Ureter (tissue), 1 donor: ENCODE data around the gene GATAD2A. TPM values are rescaled to one million over a fixed set of nuclear protein-coding genes. Genes with fewer than 3 reads are reported as not detected.
"Not testable (repeated sequence)": the region's sequence is repeated elsewhere in the genome, so short reads cannot be mapped to it uniquely, and the experiment has no call there.

Experiments
- DNase-seq: peaks from one replicate; pipeline ENCODE4 v3.0.0-alpha.2; 2020; ENCODE audit warnings: low spot score
- total RNA-seq: library from RNA; stranded (reverse); gene quantifications from one replicate; pipeline ENCODE4 v1.2.4, GENCODE V29; 2023
- donor health status: DM: yes; HTN: yes; CAD: no.

GATAD2A gene
- total RNA-seq, 1 donor from 2014 or later, result 92.7 TPM

DNA sequence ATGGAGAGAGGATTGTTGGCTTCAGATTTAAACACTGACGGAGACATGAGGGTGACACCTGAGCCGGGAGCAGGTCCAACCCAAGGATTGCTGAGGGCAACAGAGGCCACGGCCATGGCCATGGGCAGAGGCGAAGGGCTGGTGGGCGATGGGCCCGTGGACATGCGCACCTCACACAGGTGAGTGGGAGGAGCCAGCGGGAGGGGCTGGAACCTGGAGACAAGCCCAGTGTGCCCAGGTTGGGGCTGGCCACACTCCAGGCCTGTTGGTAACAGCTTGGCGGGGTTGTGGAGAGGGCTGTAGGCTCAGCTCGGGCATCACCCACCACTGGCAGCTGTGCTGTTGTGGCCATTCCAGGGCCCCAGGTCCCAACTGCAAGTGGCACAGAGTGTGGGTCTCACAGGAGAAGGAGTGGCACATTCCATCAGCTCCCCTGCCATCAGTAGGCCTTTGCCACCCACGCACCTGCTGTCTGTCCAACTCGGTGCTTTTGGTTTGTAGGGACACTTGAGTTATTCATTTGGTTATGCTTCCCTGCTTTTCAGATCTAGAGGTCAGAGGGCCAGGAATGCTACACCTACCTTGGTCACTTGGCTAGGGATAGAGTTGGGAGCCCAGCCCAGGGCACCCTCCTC is 60.1 kb downstream of the GATAD2A start:
- DNase-seq, result no peak

DNA sequence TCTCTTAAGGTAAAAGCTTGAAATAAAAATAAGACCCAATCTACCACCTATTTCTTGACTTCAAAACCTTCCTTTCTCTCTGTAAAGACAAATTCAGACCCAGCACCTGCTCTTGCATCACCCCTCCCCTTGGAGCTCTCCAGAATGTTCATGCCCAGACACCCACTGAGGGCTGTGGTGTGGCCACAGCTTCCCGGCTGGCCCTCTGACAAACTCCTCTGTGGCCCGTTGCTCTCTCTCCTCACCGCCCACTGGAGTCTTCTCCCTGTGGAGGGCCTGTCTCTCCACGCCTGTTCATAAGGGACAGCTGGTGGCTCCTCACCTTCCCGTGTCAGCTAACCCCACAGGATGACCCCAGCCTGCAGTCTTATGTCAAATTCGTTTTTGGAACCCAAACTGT is 60.7 kb downstream of the GATAD2A start:
- no peak for DNase-seq

DNA sequence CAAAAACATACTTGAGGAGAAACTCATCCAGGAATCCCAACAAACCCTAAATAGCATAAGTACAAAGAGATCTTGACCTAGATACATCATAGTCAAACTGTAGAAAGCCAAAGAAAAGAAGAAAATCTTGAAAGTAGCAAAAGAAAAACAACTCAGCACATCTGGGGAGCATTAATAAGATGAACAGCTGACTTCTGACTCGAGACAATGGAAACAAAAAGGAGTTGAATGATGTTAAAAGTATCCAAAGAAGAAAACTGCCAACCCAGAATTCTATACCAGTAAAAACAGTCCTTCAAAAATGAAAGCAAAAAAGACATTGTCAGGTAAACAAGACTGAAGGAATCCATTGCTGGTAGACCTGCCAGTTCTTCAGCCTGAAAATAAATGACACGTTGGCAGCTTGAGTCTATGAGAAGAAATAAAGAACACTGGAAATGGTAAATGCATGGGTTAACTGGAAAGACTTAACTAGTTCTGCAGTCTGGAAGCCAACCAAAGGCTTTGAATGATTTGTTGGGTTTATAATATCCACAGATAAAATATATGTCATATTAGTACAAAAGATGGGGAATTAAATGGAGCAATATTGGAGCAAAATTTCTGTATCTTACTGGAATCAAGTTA is 63.1 kb downstream of the GATAD2A start:
- DNase-seq, result no peak

DNA sequence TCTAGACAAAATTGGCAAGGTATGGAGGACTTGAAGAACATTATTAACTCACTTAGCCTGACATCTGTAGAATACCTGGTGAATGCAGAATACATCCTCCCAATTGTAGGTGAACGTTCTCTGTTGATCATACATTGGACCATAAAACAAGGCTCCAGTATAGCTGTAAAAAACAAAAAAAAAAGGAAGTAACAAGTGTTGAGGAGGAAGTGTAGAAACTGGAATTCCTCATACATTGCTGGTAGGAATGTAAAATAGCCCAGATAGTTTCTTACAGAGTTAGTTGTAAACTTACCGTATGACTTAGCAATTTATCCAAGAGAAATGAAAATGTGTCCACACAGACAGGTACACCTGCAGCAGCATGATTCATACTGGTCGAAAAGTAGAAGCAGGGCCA is 65.1 kb downstream of the GATAD2A start:
- DNase-seq, result no peak

DNA sequence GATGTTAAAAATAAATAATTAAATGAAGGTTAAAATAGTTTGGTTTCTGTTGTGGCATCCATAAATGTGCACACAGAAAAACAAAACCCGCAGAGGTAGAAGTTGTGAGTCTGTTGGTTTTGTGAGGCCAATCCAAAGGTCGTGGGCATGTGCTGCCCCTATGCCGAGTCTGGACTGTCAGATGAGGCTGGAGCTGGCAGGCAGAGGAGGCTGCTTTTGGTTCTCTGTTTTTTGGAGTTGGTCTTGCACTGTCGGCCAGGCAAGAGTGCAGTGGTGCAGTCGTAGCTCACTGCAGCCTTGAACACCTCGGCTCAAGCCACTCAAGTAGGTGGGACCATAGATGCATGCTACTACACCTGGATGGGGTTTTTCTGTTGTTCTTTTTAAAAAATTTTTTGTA is 66.2 kb downstream of the GATAD2A start:
- no peak for DNase-seq

DNA sequence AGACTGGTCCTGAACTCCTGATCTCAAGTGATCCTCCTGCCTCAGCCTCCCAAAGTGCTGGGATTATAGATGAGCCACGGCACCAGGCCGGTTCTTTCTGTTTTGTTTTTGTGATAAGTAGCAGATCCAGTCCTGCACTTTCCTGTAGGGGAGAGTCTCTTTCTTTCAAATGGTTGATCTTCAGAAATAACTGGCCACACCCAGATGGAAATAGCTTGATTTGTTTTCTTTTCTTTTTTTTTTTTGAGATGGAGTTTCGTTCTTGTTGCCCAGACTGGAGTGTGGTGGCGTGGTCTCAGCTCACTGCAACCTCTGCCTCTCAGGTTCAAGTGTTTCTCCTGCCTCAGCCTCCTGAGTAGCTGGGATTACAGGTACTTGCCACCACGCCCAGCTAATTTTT is 66.6 kb downstream of the GATAD2A start:
- not testable (repeated sequence) for DNase-seq

DNA sequence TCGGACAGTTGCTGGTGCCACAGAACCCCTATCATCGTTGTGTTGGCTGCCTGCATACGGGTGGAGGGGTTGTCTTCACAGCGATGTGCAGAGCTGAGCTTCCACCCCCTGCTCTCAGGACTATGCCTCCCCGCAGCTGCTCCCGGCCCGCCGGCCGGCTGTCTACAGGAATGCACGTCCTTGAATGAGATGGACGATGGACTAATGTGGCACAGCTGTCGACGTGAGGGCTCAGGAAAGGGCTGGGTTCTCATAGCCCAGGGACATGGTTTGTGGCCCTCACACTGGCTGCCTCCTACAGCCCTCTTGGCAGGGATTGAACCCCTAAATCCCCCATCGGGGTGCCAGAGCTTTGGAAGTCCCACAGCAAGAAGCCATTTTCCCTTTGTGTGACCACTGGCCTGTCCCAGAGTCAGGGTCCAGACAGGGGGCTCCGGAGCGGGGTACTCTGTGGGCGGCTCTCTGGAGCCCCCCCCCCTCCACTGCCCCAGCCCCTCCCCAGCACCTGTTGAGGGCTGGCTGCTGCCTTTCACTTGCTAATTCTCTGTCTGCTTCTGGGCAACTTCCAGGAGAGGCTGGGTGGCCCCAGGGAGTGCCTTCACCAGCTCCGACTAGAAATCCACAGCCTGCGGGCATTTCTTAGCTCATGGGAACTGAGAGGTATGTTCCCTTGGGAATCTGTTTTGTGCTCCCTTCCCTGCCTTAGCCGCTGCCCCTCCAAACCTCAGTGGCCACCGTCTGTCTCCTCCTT is 69.7 kb downstream of the GATAD2A start:
- no peak for DNase-seq

DNA sequence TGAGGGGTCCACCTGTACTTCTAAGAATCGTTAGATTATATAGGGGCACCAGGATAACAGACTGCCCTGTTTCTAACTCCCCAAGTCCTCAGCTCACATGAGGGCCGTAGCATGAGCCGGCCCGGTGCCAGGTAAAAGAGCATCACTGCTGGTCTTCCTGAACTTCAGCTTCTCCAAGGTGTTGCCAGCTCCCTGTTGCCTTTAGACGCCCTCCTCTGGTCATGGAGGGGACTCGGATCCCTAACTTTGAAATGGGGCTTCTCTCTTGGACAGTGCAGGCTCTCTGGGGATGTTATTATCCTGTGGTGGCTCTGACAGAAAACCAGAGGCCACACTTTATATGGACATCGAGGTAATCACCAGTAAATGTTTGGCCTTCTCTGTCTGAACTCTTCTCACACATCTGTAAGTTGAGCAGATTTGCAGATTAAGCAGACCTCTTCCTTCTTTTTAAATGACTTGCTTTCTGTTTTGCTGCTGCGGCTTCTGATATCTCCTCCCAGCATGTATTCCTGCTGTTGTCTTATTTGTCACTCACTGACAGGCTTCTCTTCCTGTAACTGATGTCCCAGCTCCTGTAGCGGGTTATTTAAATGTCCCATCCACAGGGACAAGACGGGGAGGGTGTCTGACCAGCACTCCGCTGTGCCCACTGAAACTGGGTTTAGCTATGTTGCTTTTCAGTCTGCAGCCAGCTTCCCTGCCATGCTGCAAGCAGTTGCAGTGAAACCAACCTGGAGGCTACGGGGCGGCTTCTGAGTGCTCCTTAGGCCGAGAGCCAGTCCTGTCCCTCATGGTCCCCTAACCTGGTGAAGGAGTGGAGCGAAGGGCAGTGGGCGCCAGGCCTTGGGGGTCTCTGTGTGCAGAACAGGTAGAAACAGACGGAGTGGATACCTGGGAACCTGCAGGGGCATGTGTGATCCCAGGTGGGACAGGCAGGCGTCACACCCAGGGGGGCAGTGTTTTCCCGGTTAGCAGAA is 70.7 kb downstream of the GATAD2A start:
- no peak for DNase-seq

DNA sequence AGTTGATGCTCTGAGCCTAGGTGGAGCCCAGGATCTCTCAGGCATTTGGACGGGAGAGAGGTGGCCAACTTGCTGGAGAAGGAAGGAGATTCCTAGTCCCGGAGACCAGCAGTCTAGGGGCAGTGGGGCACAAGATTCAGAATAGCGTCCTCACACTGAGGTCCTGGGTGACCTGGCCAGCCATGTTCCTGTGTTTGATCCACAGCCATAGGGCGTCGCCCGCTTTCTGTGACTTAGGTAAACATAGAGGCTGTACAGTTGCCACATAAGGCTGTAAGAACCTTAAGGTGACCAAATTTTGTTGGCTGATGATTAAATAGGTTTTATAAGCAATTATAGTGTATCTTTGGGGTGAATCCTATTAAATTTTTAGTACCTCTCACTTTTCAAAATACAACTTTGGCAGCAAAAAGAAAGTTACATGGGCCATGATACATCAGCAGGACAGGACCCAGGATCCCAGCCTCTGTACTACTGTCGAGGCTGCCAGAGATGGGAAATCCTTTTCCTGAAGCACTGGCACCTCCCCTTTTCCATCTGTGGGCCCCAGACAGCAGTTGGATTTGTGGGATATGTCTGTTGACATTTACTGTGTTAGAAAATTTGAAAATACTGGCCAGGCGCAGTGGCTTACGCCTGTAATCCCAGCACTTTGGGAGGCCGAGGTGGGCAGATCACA is 72.4 kb downstream of the GATAD2A start:
- DNase-seq, result no peak

DNA sequence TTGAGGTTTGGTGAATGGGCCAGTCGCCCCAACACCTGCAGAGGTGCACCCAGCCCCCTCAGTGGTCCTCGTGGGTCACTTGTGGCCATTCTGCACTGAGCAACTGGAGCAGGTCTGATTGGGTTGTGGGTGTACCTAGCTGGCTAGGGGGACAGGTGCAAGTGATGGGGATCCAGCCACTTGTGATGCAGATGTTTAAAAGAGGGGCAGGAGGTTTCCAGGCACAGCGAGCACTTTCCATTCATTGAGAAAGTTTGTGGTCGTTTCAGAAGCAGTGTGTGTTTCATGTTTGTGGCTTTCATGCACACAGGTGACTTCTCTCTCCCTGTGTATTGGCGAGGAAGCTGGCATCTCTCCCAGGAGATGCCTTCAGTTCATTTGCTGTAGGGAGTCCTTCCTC is 75.2 kb downstream of the GATAD2A start:
- DNase-seq, result no peak

DNA sequence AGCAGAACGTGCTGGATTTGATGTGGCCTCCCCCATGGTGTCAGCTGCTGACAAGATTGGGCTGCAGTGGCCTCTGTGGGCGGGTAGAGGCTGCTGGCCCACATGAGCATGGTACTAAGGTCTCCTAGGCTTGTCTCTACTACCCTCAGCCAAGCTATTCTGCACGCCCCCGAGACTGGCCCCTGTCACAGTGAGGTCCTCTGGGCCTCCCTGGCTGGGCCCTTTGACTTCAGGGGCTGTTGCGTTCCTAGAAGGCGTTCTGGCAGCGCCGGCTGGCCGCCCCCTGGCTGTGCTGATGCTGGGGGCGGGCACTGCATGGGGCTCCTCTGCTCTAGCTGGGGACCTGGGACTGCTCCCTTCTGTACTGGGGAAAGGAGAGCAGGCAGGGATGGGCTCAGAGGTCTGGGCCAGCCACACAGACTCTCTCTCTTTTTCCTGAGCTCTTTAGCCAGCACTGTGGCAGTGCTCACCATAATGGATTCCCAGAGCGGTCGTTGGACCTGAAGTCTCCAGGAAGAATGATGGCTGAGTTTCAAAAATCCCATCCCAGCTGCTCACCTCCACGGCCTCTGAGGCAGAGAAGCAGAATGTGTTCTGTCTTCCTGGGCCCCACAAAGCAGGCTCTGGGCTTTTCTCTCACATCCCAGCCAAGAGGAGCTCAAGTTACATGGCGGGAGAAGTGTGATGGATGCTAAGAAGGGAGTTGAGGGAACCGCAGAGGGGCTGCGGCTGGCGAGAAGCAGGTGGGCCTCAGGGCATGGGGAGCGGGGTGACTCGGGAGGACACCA is 77.5 kb downstream of the GATAD2A start:
- DNase-seq, result no peak

DNA sequence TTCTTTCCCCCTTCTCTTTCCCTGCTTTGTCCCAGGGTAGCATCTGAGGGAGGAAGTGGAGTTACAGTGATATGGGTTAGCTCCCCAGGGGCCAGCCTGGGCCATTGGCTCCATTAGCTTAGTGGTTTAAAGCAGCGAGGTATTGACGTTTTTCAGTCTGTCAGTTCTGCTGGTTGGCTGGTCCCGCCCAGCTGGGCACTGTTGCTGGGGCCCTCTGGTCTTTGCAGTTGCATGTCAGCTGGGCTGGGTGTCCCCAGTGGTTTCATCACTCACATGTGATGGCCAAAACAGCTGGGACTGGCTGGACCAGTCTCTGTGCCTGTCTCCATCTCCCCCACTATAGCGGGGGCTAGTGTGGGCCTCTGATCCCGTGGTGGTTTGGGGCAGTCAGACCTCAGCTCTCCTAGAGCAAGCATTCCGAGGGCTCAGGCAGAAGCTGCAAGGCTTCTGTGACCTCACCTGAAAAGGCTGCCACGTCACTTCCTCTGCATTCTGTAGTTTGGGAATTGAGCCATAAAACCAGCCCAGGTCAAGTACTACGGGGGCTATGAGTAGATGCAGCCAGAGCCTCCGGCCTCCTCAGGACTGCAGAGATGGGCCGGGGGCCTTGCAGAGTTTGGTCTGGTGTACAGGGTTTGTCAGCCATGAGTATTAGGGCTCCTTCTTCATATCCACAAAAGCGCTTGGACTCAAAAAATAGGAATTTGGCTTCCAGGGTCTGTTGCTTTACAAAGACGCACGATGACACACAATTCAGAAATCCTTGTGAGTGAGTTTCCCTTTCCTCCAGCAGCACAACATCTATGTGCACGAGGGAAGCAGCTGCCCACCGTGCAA is 79.9 kb downstream of the GATAD2A start:
- no peak for DNase-seq

DNA sequence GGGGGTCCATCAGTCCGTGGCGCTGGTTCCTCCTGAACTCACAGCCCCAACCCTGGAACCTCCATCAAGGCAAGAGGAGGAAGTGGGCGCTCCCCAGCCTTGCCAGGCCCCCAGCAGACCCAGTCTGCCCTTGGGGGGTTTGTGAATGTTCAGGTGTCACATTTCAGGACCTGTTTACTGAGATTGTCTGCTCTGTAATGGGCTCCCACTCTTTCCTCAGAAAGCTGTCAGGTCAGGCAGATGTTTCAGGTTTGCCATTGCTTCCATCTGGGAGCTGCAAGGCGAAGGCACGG is 80.5 kb downstream of the GATAD2A start:
- no peak for DNase-seq

DNA sequence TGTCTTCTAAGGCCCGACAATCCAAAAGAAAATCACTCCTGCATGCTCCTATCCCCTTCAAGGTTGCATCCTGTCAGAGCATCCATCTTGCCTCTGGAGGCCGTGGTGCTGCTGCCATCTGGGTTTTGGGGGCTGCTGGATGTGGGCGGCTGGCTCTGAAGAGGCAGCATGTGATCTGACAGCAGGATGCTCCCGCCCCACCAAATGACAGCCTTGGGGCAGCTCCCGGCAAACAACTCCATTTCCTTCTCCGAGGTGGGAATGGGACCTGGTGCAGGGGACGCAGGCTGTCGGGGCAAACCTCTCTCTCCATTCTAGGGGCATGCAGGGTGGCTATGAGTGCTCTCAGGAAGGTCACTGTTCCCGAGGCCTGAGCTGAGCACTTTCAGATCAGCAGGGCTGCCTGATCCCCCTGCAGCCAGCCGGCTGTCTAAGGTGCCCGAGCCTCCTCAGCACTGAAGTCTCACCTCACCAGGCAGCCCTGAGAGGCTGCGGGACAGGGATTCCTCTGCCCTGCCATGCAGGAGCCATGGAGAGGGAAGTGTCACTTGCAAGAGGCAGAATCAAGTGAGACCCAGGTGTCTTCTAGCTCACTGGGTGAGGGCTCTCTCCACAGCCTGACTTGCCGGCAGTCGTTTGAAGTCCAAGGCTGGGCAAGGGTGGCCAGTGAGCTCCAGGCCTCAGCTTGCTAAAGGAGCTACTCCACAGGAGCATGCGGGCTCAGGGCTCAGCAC is 81.0 kb downstream of the GATAD2A start:
- DNase-seq, result no peak

DNA sequence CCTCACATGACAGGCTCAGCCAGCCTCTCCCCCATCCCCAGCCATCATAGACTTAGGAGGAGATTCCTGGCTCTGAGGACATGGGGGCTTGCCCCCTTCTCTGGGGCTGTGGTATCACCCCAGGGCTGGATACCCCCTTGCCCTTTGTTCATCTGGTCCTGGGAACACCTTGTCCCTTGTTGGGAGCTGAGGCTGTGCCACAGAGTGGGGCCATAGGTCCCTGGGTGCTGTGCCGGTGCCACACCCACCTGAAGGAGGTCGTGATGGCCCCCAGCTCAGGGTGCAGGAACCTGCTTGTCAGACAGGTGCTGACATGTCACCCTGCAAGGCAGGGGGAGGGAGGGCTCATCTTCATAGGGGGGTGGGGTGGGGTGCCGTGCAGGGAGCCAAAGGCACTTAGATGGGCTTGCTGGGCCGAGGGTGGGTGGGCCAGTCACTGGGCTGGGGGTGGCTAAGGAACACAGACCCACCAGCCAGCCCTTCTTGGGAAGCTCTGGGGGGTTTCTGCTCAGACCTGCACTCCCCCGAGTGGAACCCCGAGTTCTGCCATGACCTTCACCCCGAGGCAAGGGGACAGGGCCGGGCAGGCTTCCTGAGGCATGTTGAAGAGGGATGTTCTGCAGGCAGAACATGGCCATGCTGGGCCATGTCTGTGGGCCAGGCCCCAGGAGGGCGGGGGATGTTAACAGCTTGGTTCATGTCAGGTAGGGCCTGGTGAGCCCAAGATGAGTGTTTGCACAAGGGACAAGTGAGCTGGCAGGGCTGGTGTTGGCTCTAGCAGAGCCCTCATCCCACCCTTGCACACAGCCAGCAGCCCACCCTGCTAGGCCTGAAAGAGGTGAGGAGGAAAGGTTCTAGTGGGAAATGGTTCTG is 81.8 kb downstream of the GATAD2A start:
- DNase-seq, result no peak

DNA sequence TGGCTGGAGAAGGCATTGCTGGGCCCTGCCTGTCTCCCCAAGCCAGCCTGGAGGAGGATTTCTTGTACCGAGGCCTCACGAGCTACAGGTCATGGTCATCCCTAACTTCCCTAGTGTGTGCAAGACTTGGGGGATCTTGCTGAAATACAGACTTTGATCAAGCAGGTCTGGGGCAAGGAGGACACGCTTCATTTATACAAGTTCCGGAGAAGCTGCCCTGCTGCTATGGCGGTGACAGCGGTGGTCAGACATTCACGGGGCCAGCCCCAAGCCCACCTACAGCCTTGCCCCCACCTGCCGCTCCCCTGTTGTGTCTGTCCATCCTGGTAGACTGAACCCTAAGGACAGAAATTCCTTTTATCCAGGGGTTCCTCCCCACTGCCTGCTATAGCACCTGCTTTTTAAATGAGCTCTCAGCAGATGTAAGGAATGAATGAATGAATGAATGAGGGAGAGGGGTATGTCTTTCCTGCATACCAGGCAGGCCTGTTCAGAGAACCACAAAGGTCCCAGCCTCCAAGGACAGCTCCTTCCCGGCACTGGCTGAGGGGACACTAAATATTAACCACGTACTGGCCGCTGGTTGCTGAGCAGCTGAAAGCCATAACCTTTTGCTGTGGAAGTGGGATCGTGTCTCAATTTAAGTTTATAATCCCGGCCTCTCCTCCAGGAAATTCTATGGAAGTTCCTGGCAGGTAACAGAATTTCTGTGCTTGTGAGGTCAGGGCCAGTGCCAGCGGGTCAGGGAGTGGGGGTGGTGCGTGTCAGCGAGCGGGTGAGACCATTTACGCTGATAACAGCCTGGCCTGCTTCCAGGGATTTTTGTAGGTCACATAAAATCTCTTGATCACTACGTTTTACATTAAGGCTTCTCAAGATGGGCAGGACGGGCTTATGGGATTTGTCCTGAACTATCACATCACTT is 82.7 kb downstream of the GATAD2A start:
- DNase-seq, result peak; percentile 61
